Fibroblast of skin of back (primary cell): ENCODE data around the gene C19orf12.
"Not testable (repeated sequence)": the region's sequence is repeated elsewhere in the genome, so short reads cannot be mapped to it uniquely, and the experiment has no call there.

ENCODE experiments used
- DNase-seq: peaks from one replicate; pipeline ENCODE4 v3.0.0-alpha.2; 2013

Gene C19orf12

GRCh38 chr19:29727906-29728305, 12.8 kb upstream of the C19orf12 start:
- no peak for DNase-seq

- no peak for DNase-seq
Observed at GRCh38 chr19:29724746-29725145, 9.7 kb upstream of the C19orf12 start.

- DNase-seq: no peak
Observed at GRCh38 chr19:29724102-29724641, 9.1 kb upstream of the C19orf12 start.

- no peak for DNase-seq
Observed at GRCh38 chr19:29717051-29717450, 2.0 kb upstream of the C19orf12 start.

GRCh38 chr19:29715701-29716581, 880 bp upstream of the C19orf12 start:
- DNase-seq: no peak

- no peak for DNase-seq
Observed at GRCh38 chr19:29714371-29714952, 599 bp downstream of the C19orf12 start.

- DNase-seq: no peak
Observed at GRCh38 chr19:29712744-29713516, 2.1 kb downstream of the C19orf12 start.

GRCh38 chr19:29711584-29712132, 3.4 kb downstream of the C19orf12 start:
- DNase-seq: no peak

GRCh38 chr19:29709440-29709798, 5.6 kb downstream of the C19orf12 start:
- DNase-seq: not testable (repeated sequence)

- no peak for DNase-seq
Observed at GRCh38 chr19:29708554-29709439, 6.3 kb downstream of the C19orf12 start.

GRCh38 chr19:29706635-29707034, 8.4 kb downstream of the C19orf12 start:
- no peak for DNase-seq

GRCh38 chr19:29705706-29706105, 9.4 kb downstream of the C19orf12 start:
- DNase-seq: no peak

- no peak for DNase-seq
Observed at GRCh38 chr19:29704562-29705558, 10.2 kb downstream of the C19orf12 start.

- DNase-seq: no peak
Observed at GRCh38 chr19:29702963-29703320, 12.1 kb downstream of the C19orf12 start.

GRCh38 chr19:29702161-29702962, 12.7 kb downstream of the C19orf12 start:
- no peak for DNase-seq

- no peak for DNase-seq
Observed at GRCh38 chr19:29700498-29700897, 14.6 kb downstream of the C19orf12 start.

GRCh38 chr19:29699861-29700260, 15.2 kb downstream of the C19orf12 start:
- DNase-seq: no peak

- no peak for DNase-seq
Observed at GRCh38 chr19:29697523-29698261, 17.4 kb downstream of the C19orf12 start.

GRCh38 chr19:29696565-29696846, 18.6 kb downstream of the C19orf12 start:
- no peak for DNase-seq
